Coronary artery (tissue), 2 donors: Measurements from ENCODE around the gene FICD.

ENCODE experiments used
- DNase-seq: peaks from one replicate; pipeline ENCODE4 v3.0.0-alpha.2; 2017; ENCODE audit warnings: low spot score
- H3K27ac ChIP-seq, 2 donors: fragments of 200-600 bp; sonication (generic); one replicate each; pipeline ENCODE4 v1.5.1; 2016 to 2019
- H3K4me3 ChIP-seq: fragments of 200-600 bp; sonication (generic); 2 replicates; pipeline ENCODE4 v1.5.1; 2016; ENCODE audit warnings: mild to moderate bottlenecking, moderate library complexity
- CTCF ChIP-seq: fragments of 200-600 bp; sonication (generic); IDR thresholded peaks from one replicate; pipeline ENCODE4 v1.5.1; 2019; ENCODE audit warnings: antibody characterized with exemption

The FICD gene

GRCh38 chr12:108477881-108478259 lies 37.2 kb upstream of the FICD start:
- DNase-seq: no peak
- Histone ChIP-seq H3K4me3 (no peak overlapping the region), H3K27ac (no peak overlapping the region)
- no peak for TF ChIP-seq CTCF

- Histone ChIP-seq H3K27ac (no peak overlapping the region), H3K4me3 (no peak overlapping the region)
- no peak for TF ChIP-seq CTCF
- no peak for DNase-seq
Measured at GRCh38 chr12:108478611-108479206, 36.4 kb upstream of the FICD start.

GRCh38 chr12:108479364-108480070 lies 35.6 kb upstream of the FICD start:
- DNase-seq: no peak
- Histone ChIP-seq H3K27ac (no peak overlapping the region), H3K4me3 (no peak overlapping the region)
- TF ChIP-seq CTCF: no peak

- no peak overlapping the region for H3K27ac ChIP-seq
- DNase-seq: no peak
- TF ChIP-seq CTCF: no peak
- no peak overlapping the region for H3K4me3 ChIP-seq
Measured at GRCh38 chr12:108482717-108483212, 32.3 kb upstream of the FICD start.

GRCh38 chr12:108483213-108484059 lies 31.6 kb upstream of the FICD start:
- Histone ChIP-seq H3K4me3 (no peak overlapping the region), H3K27ac (no peak overlapping the region)
- TF ChIP-seq CTCF: no peak
- DNase-seq: no peak

- no peak for TF ChIP-seq CTCF
- Histone ChIP-seq H3K27ac (no peak overlapping the region), H3K4me3 (no peak overlapping the region)
- no peak for DNase-seq
Measured at GRCh38 chr12:108484431-108484830, 30.6 kb upstream of the FICD start.
